ENCODE results near the gene RNF2. TPM values are rescaled to one million over a fixed set of nuclear protein-coding genes. Genes with fewer than 3 reads are reported as not detected.

Gene RNF2
- polyA plus RNA-seq, 1 experiment, result 49.4 TPM

- no peak overlapping the region for H3K4me3 ChIP-seq (ENCODE audit: low read depth, low read length)
- H3K27ac ChIP-seq (ENCODE audit: low read depth, low read length), result no peak overlapping the region
- CTCF ChIA-PET, result no interaction called here
- H3K27me3 ChIP-seq (ENCODE audit: control insufficient read depth, insufficient read depth, low read length), result no peaks in the 10 kb centered on the region
- peaks cover 5% of the 10 kb centered on the region for H3K9me3 ChIP-seq (ENCODE audit: control insufficient read depth, insufficient read depth, low read length)
- no peak for DNase-seq (ENCODE audit: low read depth, low spot score)
- TF ChIP-seq CTCF (IDR thresholded peaks at IDR 0.05; ENCODE audit: low read depth, low read length), result no peak
- POLR2A ChIA-PET, result no interaction called here
These were observed 58.7 kb downstream of the RNF2 start for GRCh38 chr1:185104083-185104482.

GRCh38 chr1:185105121-185105520, 59.8 kb downstream of the RNF2 start:
- H3K27ac ChIP-seq (ENCODE audit: low read depth, low read length), result no peak overlapping the region

DNA sequence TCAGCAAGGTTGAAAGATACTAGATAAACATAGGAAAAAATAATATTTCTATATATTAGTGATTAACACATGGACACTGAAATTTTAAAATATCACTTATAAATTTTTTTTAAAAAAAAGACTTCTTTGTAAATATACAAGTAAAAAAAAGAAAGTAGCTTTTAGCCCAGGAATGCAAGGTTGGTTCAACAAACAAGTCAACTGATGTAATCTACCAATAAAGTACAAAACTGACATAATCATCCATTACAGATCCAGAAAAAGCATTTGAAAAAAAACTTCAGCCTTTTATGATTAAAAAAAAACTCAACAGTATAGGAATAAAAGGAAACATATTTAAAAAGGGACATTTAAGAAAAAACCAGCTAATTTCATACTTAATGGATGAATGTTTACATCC, 63.0 kb downstream of the RNF2 start:
- ChIA-PET CTCF (interaction anchor here (1.3 kb wide), 1 partner anchor 61 kb away, joined by 4 read pairs; no protein-coding TSS in a partner anchor), POLR2A (no interaction called here)
- peaks cover 5% of the 10 kb centered on the region for H3K9me3 ChIP-seq (ENCODE audit: control insufficient read depth, insufficient read depth, low read length)
- no peaks in the 10 kb centered on the region for H3K27me3 ChIP-seq (ENCODE audit: control insufficient read depth, insufficient read depth, low read length)
- H3K27ac ChIP-seq (ENCODE audit: low read depth, low read length), result no peak overlapping the region
- DNase-seq (ENCODE audit: low read depth, low spot score), result no peak
- TF ChIP-seq CTCF (IDR thresholded peaks at IDR 0.05; ENCODE audit: low read depth, low read length), result no peak
- H3K4me3 ChIP-seq (ENCODE audit: low read depth, low read length), result no peak overlapping the region

More at GRCh38 chr1:185105121-185105520, 59.8 kb downstream of the RNF2 start:
- TF ChIP-seq CTCF (IDR thresholded peaks at IDR 0.05; ENCODE audit: low read depth, low read length), result no peak
- Histone ChIP-seq H3K27me3 (ENCODE audit: control insufficient read depth, insufficient read depth, low read length) (no peaks in the 10 kb centered on the region), H3K4me3 (ENCODE audit: low read depth, low read length) (no peak overlapping the region), H3K9me3 (ENCODE audit: control insufficient read depth, insufficient read depth, low read length) (peaks cover 5% of the 10 kb centered on the region)
- POLR2A ChIA-PET, result no interaction called here
- DNase-seq (ENCODE audit: low read depth, low spot score), result no peak
- CTCF ChIA-PET, result no interaction called here

GRCh38 chr1:185110145-185110544, 64.8 kb downstream of the RNF2 start:
- H3K9me3 ChIP-seq (ENCODE audit: control insufficient read depth, insufficient read depth, low read length), result peaks cover 5% of the 10 kb centered on the region
- ChIA-PET POLR2A (interaction anchor here (0.6 kb wide), 1 partner anchor 65 kb away, joined by 8 read pairs; the partner anchor contains the start of gene RNF2), CTCF (no interaction called here)
- DNase-seq (ENCODE audit: low read depth, low spot score), result no peak
- H3K27ac ChIP-seq (ENCODE audit: low read depth, low read length), result no peak overlapping the region
- no peaks in the 10 kb centered on the region for H3K27me3 ChIP-seq (ENCODE audit: control insufficient read depth, insufficient read depth, low read length)
- no peak for TF ChIP-seq CTCF (IDR thresholded peaks at IDR 0.05; ENCODE audit: low read depth, low read length)
- no peak overlapping the region for H3K4me3 ChIP-seq (ENCODE audit: low read depth, low read length)

DNA sequence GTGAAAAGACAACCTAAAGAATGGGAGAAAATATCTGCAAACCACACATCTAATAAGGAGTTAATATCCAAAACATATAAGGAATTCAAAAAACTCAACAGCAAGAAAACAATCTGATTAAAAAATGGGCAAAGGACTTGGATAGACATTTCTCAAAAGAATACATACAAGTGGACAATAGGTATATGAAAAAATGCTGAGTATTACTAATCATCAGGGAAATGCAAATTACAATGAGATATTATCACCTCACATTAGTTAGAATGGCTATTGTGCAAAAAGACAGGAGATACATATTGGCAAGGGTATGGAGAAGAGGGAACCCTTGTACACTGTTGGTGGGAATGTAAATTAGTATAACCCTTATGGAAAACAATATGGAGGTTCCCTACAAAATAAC, 66.5 kb downstream of the RNF2 start:
- TF ChIP-seq CTCF (IDR thresholded peaks at IDR 0.05; ENCODE audit: low read depth, low read length), result no peak
- no peak for DNase-seq (ENCODE audit: low read depth, low spot score)
- Histone ChIP-seq H3K27me3 (ENCODE audit: control insufficient read depth, insufficient read depth, low read length) (no peaks in the 10 kb centered on the region), H3K4me3 (ENCODE audit: low read depth, low read length) (no peak overlapping the region), H3K27ac (ENCODE audit: low read depth, low read length) (no peak overlapping the region), H3K9me3 (ENCODE audit: control insufficient read depth, insufficient read depth, low read length) (peaks cover 5% of the 10 kb centered on the region)
- ChIA-PET CTCF (no interaction called here), POLR2A (no interaction called here)
